PC-3 (cell line): Measurements from ENCODE around the gene PUS7.

Source experiments
- CTCF ChIP-seq: fragments of 300-600 bp; sonication (generic); conservative IDR thresholded peaks from 2 replicates; pipeline ENCODE4 v1.5.1; 2017; ENCODE audit warnings: antibody characterized with exemption, low read depth, mild to moderate bottlenecking, low read length
- EZH2 ChIP-seq: fragments of 300-600 bp; sonication (generic); IDR thresholded peaks from one replicate; pipeline ENCODE4 v1.6.1; 2017; ENCODE audit warnings: antibody characterized with exemption, mild to moderate bottlenecking, low read length; ENCODE audit not compliant: unreplicated experiment
- EZH2phosphoT487 ChIP-seq: fragments of 300-600 bp; sonication (generic); IDR thresholded peaks from 2 replicates; pipeline ENCODE4 v1.6.1; 2018; ENCODE audit warnings: mild to moderate bottlenecking, antibody characterized with exemption, low read length, borderline replicate concordance

- no peak for TF ChIP-seq CTCF
- no peak for TF ChIP-seq EZH2phosphoT487
- no peak for TF ChIP-seq EZH2
These were observed 51.2 kb downstream of the PUS7 start for GRCh38 chr7:105470846-105471245.
